Right lobe of liver (tissue), 4 donors: ENCODE data around the gene NES.

Experiments
- POLR2A ChIP-seq: fragments of 450-650 bp; IDR thresholded peaks from one replicate; pipeline ENCODE4 v1.6.1; 2017; ENCODE audit warnings: antibody characterized with exemption, mild to moderate bottlenecking
- TF ChIP-seq, protein P1 (sequence below), 4 donors: fragments of 200-600 bp in 3 of 4; fragments of 450-650 bp in 1 of 4; IDR thresholded peaks; one replicate each; pipeline versions ENCODE4 v1.5.1 to v1.8.0; 2016 to 2022; ENCODE audit warnings: antibody characterized with exemption in 4 of 4, mild to moderate bottlenecking in 2 of 4
- donor health status: DM: no; HTN: no; CAD: no.
- donor health status: DM: no; HTN: no; CAD: no.
- donor health status: DM: no; HTN: yes; CAD: no.

DNA sequence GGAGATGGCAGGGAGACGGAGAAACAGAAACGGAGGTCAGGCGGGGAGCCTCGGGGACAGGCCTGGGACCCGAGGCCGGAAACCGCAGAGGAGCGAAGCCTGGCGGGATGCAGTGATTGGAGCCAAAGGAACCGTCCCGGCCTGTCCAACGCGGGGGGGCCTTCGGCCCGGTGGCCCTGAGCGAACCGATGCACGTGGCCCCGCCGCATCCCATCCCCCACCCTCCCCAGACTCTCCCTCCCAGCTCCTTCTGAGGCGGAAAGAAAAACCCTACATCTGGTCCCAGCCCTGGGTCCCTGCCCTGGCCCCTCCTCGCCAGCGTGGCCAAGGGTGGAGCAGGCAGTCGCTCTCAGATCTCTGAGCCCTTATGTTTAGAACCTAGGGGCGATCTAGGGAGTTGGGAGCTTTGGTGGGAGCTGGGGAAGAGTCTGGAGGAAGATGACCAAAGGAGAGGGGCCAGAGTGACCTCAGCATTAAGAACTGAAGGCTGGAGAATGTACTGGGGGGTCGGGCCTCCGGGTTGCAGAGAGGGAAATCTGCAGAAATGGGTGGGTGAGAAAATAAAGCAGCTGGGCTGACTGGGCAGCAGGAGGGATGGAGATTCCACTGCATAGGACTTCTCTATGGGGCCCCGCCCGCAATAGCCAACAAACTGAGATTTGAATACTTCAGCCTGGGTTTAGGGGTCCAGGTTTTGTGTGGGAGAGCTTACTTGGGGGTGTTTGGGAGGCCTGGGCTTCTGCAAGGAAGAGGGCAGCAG, 29.6 kb upstream of the NES start:
- TF ChIP-seq, protein P1, sequence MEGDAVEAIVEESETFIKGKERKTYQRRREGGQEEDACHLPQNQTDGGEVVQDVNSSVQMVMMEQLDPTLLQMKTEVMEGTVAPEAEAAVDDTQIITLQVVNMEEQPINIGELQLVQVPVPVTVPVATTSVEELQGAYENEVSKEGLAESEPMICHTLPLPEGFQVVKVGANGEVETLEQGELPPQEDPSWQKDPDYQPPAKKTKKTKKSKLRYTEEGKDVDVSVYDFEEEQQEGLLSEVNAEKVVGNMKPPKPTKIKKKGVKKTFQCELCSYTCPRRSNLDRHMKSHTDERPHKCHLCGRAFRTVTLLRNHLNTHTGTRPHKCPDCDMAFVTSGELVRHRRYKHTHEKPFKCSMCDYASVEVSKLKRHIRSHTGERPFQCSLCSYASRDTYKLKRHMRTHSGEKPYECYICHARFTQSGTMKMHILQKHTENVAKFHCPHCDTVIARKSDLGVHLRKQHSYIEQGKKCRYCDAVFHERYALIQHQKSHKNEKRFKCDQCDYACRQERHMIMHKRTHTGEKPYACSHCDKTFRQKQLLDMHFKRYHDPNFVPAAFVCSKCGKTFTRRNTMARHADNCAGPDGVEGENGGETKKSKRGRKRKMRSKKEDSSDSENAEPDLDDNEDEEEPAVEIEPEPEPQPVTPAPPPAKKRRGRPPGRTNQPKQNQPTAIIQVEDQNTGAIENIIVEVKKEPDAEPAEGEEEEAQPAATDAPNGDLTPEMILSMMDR (IDR thresholded peaks at IDR 0.05): no peak
- no peak for TF ChIP-seq POLR2A
